ENCODE data around the gene ARHGEF19.

The ARHGEF19 gene

DNA sequence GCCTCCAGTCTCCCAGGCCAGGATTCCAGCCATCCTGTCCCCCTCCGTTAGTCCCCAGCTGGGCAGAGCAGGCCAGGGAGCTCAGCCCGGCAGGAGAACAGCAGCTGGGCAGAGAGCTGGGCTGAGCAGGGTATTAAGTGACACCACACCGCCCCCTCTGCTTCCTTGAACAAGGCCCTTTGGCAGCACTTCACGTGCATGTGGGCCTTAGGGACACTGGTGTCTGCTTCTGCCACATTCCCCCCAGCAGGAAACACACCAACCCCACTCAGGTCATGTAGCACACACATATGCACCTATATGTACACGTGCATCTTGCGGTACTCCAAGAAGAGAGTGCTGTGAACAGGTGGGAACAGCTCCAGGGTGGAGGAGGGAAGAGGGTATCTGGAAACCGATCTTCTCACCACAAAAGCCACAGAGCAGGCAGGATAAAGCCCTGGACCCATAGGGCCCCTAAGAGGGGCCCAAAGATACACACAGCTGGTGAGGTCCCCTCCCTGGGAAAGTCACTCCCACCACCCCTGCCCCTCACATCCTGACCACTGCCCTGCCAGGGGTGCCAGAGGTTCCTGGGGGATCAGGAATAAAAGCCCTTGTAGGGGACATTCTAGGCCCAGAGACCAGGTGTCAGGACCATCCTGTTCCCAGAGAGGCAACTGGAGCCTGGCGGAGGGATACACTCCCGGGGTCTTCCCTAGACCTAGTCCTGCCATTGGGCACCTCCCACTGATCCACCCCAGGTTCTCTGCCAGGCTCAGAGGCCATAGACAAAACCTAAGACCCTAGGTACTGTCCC, 61.1 kb downstream of the ARHGEF19 start:
- WGBS, 2 experiments (ENCODE audit: insufficient coverage in 2 of 2): 61 to 70% methylated on average over 4 to 8 of the region's 9 CpGs
- H3K27ac ChIP-seq (ENCODE audit: low read depth, low read length, severe bottlenecking): peak overlapping the region; percentile 90
- H3K4me1 ChIP-seq (ENCODE audit: control insufficient read depth, insufficient read depth, low read length, poor library complexity, severe bottlenecking): peaks cover 53% of the 10 kb centered on the region
- peaks cover 63% of the 10 kb centered on the region for H3K36me3 ChIP-seq (ENCODE audit: control insufficient read depth, insufficient read depth, low read length)
- H3K9me3 ChIP-seq (ENCODE audit: control insufficient read depth, low read length): no peaks in the 10 kb centered on the region
- H3K4me3 ChIP-seq (ENCODE audit: extremely low read depth, insufficient read depth, low read length, poor library complexity, severe bottlenecking): peak overlapping the region; percentile 11

DNA sequence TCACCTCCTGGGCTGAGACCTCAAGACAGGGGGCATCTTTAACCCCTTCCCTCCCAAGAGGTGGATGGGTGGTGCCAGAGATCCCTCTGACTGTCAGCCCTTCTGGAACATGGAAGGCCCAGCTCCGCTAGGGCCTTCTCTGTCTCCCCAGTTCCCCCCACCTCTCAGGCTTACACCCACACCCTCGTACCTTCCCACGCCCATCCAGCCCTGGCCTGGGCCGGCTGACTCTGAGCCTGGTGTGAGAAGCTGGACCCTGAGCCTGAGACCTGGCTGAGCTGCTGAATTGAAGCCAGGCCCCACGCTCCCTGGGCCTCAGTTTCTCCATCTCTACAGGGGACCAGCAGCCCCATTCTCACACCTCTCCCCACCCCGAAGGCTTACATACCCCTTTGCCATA, 61.9 kb downstream of the ARHGEF19 start:
- Histone ChIP-seq H3K4me3 (ENCODE audit: extremely low read depth, insufficient read depth, low read length, poor library complexity, severe bottlenecking) (no peak overlapping the region), H3K27ac (ENCODE audit: low read depth, low read length, severe bottlenecking) (peak overlapping the region; percentile 90), H3K9me3 (ENCODE audit: control insufficient read depth, low read length) (no peaks in the 10 kb centered on the region), H3K4me1 (ENCODE audit: control insufficient read depth, insufficient read depth, low read length, poor library complexity, severe bottlenecking) (peaks cover 55% of the 10 kb centered on the region), H3K36me3 (ENCODE audit: control insufficient read depth, insufficient read depth, low read length) (peaks cover 68% of the 10 kb centered on the region)
- WGBS, 2 experiments (ENCODE audit: insufficient coverage in 2 of 2): 80 to 93% methylated on average over 4 of the region's 6 CpGs

DNA sequence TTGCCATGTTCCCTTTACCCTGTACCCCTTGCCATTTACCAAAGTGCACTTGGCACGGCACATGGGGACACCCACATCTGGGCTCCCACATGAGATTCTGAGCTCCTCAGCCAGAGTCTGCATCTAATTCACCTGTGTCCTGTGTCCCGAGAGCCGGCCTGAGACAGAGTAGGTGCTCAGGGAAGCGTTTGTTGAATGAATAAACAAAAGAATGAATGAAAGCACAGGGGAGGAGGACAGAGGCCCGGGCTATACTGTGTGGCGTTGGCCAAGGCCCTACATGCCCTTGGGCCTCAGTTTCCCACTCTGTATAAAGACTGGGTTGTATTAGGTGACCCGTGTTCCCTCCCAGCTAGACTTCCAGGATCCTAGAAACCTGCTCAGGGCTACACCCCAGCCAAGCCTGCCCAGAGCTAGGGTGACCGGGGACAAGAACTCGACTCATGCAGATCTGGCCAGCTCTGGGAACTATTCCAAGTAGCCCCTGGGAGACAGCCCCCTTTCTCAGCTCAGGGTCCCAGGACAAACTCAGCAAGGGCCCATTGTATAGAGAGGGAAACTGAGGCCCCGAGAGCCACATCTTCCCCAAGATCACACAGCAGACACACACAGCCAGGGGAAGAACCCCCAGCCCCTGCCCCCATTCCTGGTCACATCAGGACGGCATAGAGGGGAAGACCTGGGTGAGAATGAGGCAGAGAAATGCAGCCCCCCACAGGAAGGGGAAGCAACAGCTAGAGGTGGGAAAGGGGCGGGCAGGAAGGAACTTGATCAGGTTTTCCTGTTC, 62.6 kb downstream of the ARHGEF19 start:
- WGBS, 2 experiments (ENCODE audit: insufficient coverage in 2 of 2): 89 to 90% methylated on average over 4 to 7 of the region's 12 CpGs
- Histone ChIP-seq H3K4me1 (ENCODE audit: control insufficient read depth, insufficient read depth, low read length, poor library complexity, severe bottlenecking) (peaks cover 61% of the 10 kb centered on the region), H3K4me3 (ENCODE audit: extremely low read depth, insufficient read depth, low read length, poor library complexity, severe bottlenecking) (no peak overlapping the region), H3K9me3 (ENCODE audit: control insufficient read depth, low read length) (no peaks in the 10 kb centered on the region), H3K27ac (ENCODE audit: low read depth, low read length, severe bottlenecking) (peak overlapping the region; percentile 90), H3K36me3 (ENCODE audit: control insufficient read depth, insufficient read depth, low read length) (peaks cover 74% of the 10 kb centered on the region)

DNA sequence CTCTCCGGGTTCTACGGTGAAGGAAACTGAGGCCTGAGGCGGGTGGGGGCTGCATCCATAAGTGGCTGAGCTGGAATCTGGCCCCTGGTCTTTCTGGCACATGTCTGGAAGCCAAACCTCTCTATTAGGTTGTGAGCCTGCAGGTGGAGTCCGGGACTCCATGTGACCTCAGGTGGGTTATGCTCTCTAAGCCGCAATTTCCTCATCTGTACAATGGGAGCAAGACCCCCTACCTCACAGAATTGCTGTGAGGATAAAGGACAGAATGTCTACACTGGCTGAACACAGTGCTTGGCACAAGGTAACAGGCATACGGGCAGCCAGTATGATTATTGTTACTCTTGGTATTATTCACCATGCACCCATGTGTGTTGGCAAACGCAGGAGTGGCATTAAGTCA, 63.3 kb downstream of the ARHGEF19 start:
- 98 to 100% methylated on average over 5 of the region's 7 CpGs for WGBS, 2 experiments (ENCODE audit: insufficient coverage in 2 of 2)
- no peaks in the 10 kb centered on the region for H3K9me3 ChIP-seq (ENCODE audit: control insufficient read depth, low read length)
- H3K27ac ChIP-seq (ENCODE audit: low read depth, low read length, severe bottlenecking): no peak overlapping the region
- no peak overlapping the region for H3K4me3 ChIP-seq (ENCODE audit: extremely low read depth, insufficient read depth, low read length, poor library complexity, severe bottlenecking)
- peaks cover 69% of the 10 kb centered on the region for H3K4me1 ChIP-seq (ENCODE audit: control insufficient read depth, insufficient read depth, low read length, poor library complexity, severe bottlenecking)
- peaks cover 79% of the 10 kb centered on the region for H3K36me3 ChIP-seq (ENCODE audit: control insufficient read depth, insufficient read depth, low read length)

DNA sequence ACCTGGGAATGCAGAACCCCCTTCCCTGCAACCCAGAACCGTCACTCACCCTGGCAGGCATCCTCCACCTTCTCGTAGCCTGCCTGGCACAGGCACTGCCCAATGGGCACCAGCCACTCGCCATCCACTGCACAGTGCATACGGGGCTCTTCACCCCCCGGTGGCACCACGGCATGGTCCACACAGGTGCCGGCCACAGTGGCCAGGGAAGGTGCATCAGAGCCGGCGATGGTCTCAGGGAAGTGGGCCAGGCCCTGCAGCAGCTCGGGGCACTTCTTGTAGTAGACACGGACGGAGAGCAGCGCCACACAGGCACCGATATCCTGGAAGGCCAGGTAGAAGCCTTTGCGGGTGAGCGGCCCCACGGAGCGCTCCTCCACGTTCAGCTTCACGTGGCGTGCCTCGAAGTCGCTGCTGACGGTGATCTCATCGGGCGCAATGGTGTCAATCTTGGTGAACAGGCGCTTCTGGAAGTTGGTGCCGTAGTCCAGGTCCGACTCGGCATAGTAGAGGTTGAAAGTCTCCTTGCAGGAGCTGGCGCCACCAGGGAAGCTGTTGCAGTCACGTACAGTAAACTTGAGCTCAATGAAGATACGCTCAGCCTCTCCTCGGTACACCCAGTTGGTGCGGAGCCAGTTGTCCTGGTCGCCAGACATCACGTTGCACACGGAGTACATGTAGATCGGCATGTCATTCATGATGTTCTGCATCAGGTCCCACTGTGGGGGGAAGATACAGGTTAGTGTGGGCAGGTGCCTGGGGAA, 63.9 kb downstream of the ARHGEF19 start:
- H3K4me3 ChIP-seq (ENCODE audit: extremely low read depth, insufficient read depth, low read length, poor library complexity, severe bottlenecking): no peak overlapping the region
- no peaks in the 10 kb centered on the region for H3K9me3 ChIP-seq (ENCODE audit: control insufficient read depth, low read length)
- H3K4me1 ChIP-seq (ENCODE audit: control insufficient read depth, insufficient read depth, low read length, poor library complexity, severe bottlenecking): peaks cover 75% of the 10 kb centered on the region
- WGBS, 2 experiments (ENCODE audit: insufficient coverage in 2 of 2): 94% methylated on average over 39 of the region's 39 CpGs
- peaks cover 79% of the 10 kb centered on the region for H3K36me3 ChIP-seq (ENCODE audit: control insufficient read depth, insufficient read depth, low read length)
- no peak overlapping the region for H3K27ac ChIP-seq (ENCODE audit: low read depth, low read length, severe bottlenecking)
